ENCODE measurements around the gene GABRB1. TPM values are rescaled to one million over a fixed set of nuclear protein-coding genes. Genes with fewer than 3 reads are reported as not detected.

Gene GABRB1
- total RNA-seq, 1 donor from 2014 or later = 4.0 TPM

- no peak for DNase-seq
- intact Hi-C loops (cut with micrococcal nuclease) = no loop called here
- no peaks in the 10 kb centered on the region for H3K36me3 ChIP-seq
- no peak overlapping the region for H3K4me3 ChIP-seq
- H3K27me3 ChIP-seq (ENCODE audit: low read depth) = no peaks in the 10 kb centered on the region
- TF ChIP-seq, protein P1, sequence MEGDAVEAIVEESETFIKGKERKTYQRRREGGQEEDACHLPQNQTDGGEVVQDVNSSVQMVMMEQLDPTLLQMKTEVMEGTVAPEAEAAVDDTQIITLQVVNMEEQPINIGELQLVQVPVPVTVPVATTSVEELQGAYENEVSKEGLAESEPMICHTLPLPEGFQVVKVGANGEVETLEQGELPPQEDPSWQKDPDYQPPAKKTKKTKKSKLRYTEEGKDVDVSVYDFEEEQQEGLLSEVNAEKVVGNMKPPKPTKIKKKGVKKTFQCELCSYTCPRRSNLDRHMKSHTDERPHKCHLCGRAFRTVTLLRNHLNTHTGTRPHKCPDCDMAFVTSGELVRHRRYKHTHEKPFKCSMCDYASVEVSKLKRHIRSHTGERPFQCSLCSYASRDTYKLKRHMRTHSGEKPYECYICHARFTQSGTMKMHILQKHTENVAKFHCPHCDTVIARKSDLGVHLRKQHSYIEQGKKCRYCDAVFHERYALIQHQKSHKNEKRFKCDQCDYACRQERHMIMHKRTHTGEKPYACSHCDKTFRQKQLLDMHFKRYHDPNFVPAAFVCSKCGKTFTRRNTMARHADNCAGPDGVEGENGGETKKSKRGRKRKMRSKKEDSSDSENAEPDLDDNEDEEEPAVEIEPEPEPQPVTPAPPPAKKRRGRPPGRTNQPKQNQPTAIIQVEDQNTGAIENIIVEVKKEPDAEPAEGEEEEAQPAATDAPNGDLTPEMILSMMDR (IDR thresholded peaks at IDR 0.05; ENCODE audit: borderline replicate concordance) = no peak
- no peaks in the 10 kb centered on the region for H3K9me3 ChIP-seq (replicated peaks)
- H3K27ac ChIP-seq (replicated peaks) = no peak overlapping the region
- no peaks in the 10 kb centered on the region for H3K4me1 ChIP-seq
Measured at GRCh38 chr4:47415719-47416118, 384.4 kb downstream of the GABRB1 start.

DNA sequence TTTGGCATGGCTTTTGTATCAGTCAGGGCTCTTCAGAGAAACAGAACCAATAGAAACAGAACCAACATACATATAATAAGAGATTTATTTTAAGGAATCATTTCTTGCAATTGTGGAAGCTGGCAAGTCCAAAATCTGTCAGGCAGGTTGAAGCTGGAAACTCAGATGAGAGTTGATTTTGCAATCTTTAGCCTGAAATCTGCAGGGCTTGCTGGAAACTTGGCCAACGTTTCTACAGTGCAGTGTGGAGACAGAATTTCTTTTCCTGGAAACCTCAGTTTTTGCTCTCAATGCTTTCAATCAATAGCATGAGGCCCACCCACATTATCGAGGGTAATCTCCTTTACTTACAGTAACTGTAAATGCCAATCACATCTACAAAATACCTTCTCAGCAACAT, 386.8 kb downstream of the GABRB1 start:
- no peak overlapping the region for H3K4me3 ChIP-seq
- TF ChIP-seq, protein P1 (IDR thresholded peaks at IDR 0.05; ENCODE audit: borderline replicate concordance) = no peak
- H3K36me3 ChIP-seq = no peaks in the 10 kb centered on the region
- intact Hi-C loops (cut with micrococcal nuclease) = no loop called here
- H3K27ac ChIP-seq (replicated peaks) = no peak overlapping the region
- no peaks in the 10 kb centered on the region for H3K4me1 ChIP-seq
- no peak for DNase-seq
- H3K9me3 ChIP-seq (replicated peaks) = no peaks in the 10 kb centered on the region
- H3K27me3 ChIP-seq (ENCODE audit: low read depth) = peaks cover 3% of the 10 kb centered on the region

- Histone ChIP-seq H3K27me3 (ENCODE audit: low read depth) (peaks cover 3% of the 10 kb centered on the region), H3K9me3 (replicated peaks) (no peaks in the 10 kb centered on the region), H3K36me3 (no peaks in the 10 kb centered on the region), H3K27ac (replicated peaks) (no peak overlapping the region), H3K4me1 (no peaks in the 10 kb centered on the region), H3K4me3 (no peak overlapping the region)
- DNase-seq = no peak
- TF ChIP-seq, protein P1 (IDR thresholded peaks at IDR 0.05; ENCODE audit: borderline replicate concordance) = no peak
- intact Hi-C loops (cut with micrococcal nuclease) = no loop called here
Measured at GRCh38 chr4:47419296-47419695, 387.9 kb downstream of the GABRB1 start.

DNA sequence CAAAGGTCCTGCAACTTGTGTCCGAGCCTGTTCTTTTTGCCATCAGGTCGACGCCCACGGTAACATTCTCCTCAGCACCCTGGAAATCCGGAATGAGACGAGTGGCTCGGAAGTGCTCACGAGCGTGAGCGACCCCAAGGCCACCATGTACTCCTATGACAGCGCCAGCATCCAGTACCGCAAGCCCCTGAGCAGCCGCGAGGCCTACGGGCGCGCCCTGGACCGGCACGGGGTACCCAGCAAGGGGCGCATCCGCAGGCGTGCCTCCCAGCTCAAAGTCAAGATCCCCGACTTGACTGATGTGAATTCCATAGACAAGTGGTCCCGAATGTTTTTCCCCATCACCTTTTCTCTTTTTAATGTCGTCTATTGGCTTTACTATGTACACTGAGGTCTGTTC, 394.3 kb downstream of the GABRB1 start:
- no peaks in the 10 kb centered on the region for H3K4me1 ChIP-seq
- no peaks in the 10 kb centered on the region for H3K9me3 ChIP-seq (replicated peaks)
- no peak overlapping the region for H3K4me3 ChIP-seq
- peaks cover 3% of the 10 kb centered on the region for H3K27me3 ChIP-seq (ENCODE audit: low read depth)
- H3K27ac ChIP-seq (replicated peaks) = no peak overlapping the region
- TF ChIP-seq, protein P1 (IDR thresholded peaks at IDR 0.05; ENCODE audit: borderline replicate concordance) = no peak
- H3K36me3 ChIP-seq = no peaks in the 10 kb centered on the region
- DNase-seq = no peak
- intact Hi-C loops (cut with micrococcal nuclease) = no loop called here

- TF ChIP-seq, protein P1 (IDR thresholded peaks at IDR 0.05; ENCODE audit: borderline replicate concordance) = no peak
- intact Hi-C loops (cut with micrococcal nuclease) = no loop called here
- no peak for DNase-seq
- Histone ChIP-seq H3K4me3 (no peak overlapping the region), H3K27me3 (ENCODE audit: low read depth) (no peaks in the 10 kb centered on the region), H3K27ac (replicated peaks) (no peak overlapping the region), H3K36me3 (no peaks in the 10 kb centered on the region), H3K9me3 (replicated peaks) (no peaks in the 10 kb centered on the region), H3K4me1 (no peaks in the 10 kb centered on the region)
Measured at GRCh38 chr4:47427935-47428334, 396.6 kb downstream of the GABRB1 start.

- TF ChIP-seq, protein P1 (IDR thresholded peaks at IDR 0.05; ENCODE audit: borderline replicate concordance) = no peak
- Histone ChIP-seq H3K36me3 (no peaks in the 10 kb centered on the region), H3K9me3 (replicated peaks) (no peaks in the 10 kb centered on the region), H3K4me3 (no peak overlapping the region), H3K4me1 (no peaks in the 10 kb centered on the region), H3K27ac (replicated peaks) (no peak overlapping the region), H3K27me3 (ENCODE audit: low read depth) (no peaks in the 10 kb centered on the region)
- DNase-seq = no peak
- intact Hi-C loops (cut with micrococcal nuclease) = no loop called here
Measured at GRCh38 chr4:47432749-47433148, 401.4 kb downstream of the GABRB1 start.
